Smooth muscle cell (in vitro differentiated cells): ENCODE measurements around the gene HELZ. TPM values are rescaled to one million over a fixed set of nuclear protein-coding genes. Genes with fewer than 3 reads are reported as not detected.
"Not testable (repeated sequence)": the region's sequence is repeated elsewhere in the genome, so short reads cannot be mapped to it uniquely, and the experiment has no call there.

Experiments
- DNase-seq: peaks from one replicate; lab custom pipeline; 2025; ENCODE audit not compliant: unreplicated experiment; lab: John Stamatoyannopoulos, UW
- H2AFZ ChIP-seq: fragments of 200-600 bp; sonication (generic); 2 replicates; pipeline ENCODE4 v1.6.0; 2016; ENCODE audit warnings: antibody characterized with exemption, low read depth, mild to moderate bottlenecking
- H3F3A ChIP-seq: fragments of 200-600 bp; sonication (generic); 2 replicates; pipeline ENCODE4 v1.6.0; 2017; ENCODE audit warnings: antibody characterized with exemption, low read depth
- H3K27ac ChIP-seq: fragments of 200-600 bp; sonication (generic); 2 replicates; pipeline ENCODE4 v1.5.1; 2016; ENCODE audit warnings: low read depth, mild to moderate bottlenecking
- H3K27me3 ChIP-seq: fragments of 200-600 bp; sonication (generic); 2 replicates; pipeline ENCODE4 v1.6.1; 2016; ENCODE audit warnings: low read depth, mild to moderate bottlenecking
- H3K36me3 ChIP-seq: fragments of 200-600 bp; sonication (generic); 2 replicates; pipeline ENCODE4 v1.5.1; 2016; ENCODE audit warnings: low read depth
- H3K4me1 ChIP-seq: fragments of 200-600 bp; sonication (generic); 2 replicates; pipeline ENCODE4 v1.5.1; 2016; ENCODE audit warnings: low read depth
- H3K4me2 ChIP-seq: fragments of 200-600 bp; sonication (generic); 2 replicates; pipeline ENCODE4 v1.6.0; 2016; ENCODE audit warnings: mild to moderate bottlenecking
- H3K4me3 ChIP-seq: fragments of 200-600 bp; sonication (generic); 2 replicates; pipeline ENCODE4 v1.5.1; 2016; ENCODE audit warnings: mild to moderate bottlenecking
- H3K79me2 ChIP-seq: fragments of 200-600 bp; sonication (generic); 2 replicates; pipeline ENCODE4 v1.6.0; 2016; ENCODE audit warnings: low read depth, mild to moderate bottlenecking
- H3K9ac ChIP-seq: fragments of 200-600 bp; sonication (generic); 2 replicates; pipeline ENCODE4 v1.6.0; 2016; ENCODE audit warnings: low read depth
- H3K9me3 ChIP-seq: fragments of 200-600 bp; sonication (generic); replicated peaks from 2 replicates; pipeline ENCODE4 v1.5.1; 2016; ENCODE audit warnings: low read depth
- H4K20me1 ChIP-seq: fragments of 200-600 bp; sonication (generic); 2 replicates; pipeline ENCODE4 v1.6.0; 2016; ENCODE audit warnings: low read depth
- WGBS: methylation state at CpG from one replicate; pipeline ENCODE4 v1.1.7; 2016; ENCODE audit warnings: low lambda C conversion rate; 5-methylcytosine and 5-hydroxymethylcytosine counted together
- polyA plus RNA-seq: library from polyadenylated mRNA; unstranded; fragments of >200 nt; fragmentation: Nextera tagmentation; extraction: Ambion mirVana; gene quantifications from 2 replicates; pipeline ENCODE4 v1.2.1, GENCODE V29; 2016
- total RNA-seq: library from RNA; depleted of rRNA; stranded (reverse); fragments of >200 nt; gene quantifications from 2 replicates; pipeline ENCODE4 v1.2.3, GENCODE V29; 2014
- TF ChIP-seq, protein P1 (sequence below): fragments of 200-600 bp; sonication (generic); IDR thresholded peaks from 2 replicates; pipeline ENCODE4 v1.5.1; 2017; ENCODE audit warnings: borderline replicate concordance, mild to moderate bottlenecking, antibody characterized with exemption; ENCODE audit not compliant: insufficient read depth, poor library complexity, severe bottlenecking

Gene HELZ
- total and polyA plus RNA-seq, 2 experiments from 2014 or later = 18.8 to 34.4 TPM

DNA sequence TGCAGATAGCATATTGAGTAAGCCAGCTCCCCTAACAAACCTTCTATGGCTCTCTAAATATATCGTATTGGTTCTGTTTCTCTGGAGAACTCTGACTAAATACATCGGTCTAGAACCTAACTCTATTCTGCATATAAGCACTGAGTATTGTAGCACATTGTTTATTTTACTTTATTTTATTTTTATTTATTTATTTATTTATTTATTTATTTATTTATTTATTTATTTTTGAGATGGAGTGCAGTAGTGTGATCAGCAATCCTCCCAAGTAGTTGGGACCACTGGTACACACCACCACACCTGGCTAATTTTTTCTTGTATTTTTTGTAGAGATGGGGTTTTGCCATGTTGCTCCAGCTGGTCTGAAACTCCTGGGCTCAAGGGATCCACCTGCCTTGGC lies 28.9 kb upstream of the HELZ start:
- no peaks in the 10 kb centered on the region for H3K9me3 ChIP-seq
- no peak for DNase-seq
- TF ChIP-seq, protein P1, sequence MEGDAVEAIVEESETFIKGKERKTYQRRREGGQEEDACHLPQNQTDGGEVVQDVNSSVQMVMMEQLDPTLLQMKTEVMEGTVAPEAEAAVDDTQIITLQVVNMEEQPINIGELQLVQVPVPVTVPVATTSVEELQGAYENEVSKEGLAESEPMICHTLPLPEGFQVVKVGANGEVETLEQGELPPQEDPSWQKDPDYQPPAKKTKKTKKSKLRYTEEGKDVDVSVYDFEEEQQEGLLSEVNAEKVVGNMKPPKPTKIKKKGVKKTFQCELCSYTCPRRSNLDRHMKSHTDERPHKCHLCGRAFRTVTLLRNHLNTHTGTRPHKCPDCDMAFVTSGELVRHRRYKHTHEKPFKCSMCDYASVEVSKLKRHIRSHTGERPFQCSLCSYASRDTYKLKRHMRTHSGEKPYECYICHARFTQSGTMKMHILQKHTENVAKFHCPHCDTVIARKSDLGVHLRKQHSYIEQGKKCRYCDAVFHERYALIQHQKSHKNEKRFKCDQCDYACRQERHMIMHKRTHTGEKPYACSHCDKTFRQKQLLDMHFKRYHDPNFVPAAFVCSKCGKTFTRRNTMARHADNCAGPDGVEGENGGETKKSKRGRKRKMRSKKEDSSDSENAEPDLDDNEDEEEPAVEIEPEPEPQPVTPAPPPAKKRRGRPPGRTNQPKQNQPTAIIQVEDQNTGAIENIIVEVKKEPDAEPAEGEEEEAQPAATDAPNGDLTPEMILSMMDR = no peak
- H3F3A ChIP-seq = no peaks in the 10 kb centered on the region
- no peaks in the 10 kb centered on the region for H3K79me2 ChIP-seq
- H4K20me1 ChIP-seq = no peaks in the 10 kb centered on the region
- H3K4me1 ChIP-seq = no peaks in the 10 kb centered on the region
- H2AFZ ChIP-seq = no peak overlapping the region
- H3K36me3 ChIP-seq = no peaks in the 10 kb centered on the region
- WGBS = 96% methylated on average over 2 of the region's 2 CpGs
- H3K27ac ChIP-seq = no peak overlapping the region
- no peaks in the 10 kb centered on the region for H3K27me3 ChIP-seq
- no peak overlapping the region for H3K4me2 ChIP-seq
- H3K4me3 ChIP-seq = no peak overlapping the region
- no peak overlapping the region for H3K9ac ChIP-seq

DNA sequence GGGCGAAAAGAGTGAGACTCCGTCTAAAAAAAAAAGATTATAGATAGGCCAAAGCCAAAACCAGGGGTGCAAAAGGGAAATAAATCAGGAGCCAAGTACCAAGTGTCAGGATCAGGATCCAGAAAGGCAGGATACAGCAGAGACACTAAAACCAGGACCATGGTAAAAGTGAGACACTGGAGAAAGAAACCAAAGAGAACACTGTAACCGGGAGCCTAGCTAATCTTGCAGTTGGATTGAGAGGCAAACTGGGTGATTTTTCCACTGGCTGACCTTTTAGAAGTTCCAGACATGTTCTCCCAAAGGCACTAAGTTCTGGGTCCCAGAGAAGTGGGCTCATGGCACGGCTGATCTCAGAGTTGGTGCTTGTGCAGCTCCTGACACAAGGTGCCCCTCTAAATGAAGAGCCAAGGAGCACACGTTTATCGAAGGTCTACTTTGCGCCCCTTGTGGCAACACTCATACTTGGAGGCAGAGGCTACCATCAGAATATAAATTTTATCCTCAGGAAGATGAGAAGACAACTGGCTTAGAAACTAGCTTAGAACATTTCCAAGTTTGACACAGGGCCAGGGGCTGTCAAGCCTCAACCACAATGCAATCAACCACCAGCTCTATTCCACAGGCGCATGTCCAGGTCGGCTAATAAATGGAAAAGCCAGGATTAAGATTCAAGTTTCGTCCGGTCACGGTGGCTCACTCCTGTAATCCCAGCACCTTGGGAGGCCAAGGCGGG lies 27.5 kb upstream of the HELZ start:
- H3K4me3 ChIP-seq = no peak overlapping the region
- no peaks in the 10 kb centered on the region for H3F3A ChIP-seq
- no peaks in the 10 kb centered on the region for H3K9me3 ChIP-seq
- H3K79me2 ChIP-seq = no peaks in the 10 kb centered on the region
- no peak overlapping the region for H3K27ac ChIP-seq
- no peak overlapping the region for H3K4me2 ChIP-seq
- TF ChIP-seq, protein P1 = peak; percentile 14
- no peaks in the 10 kb centered on the region for H3K27me3 ChIP-seq
- WGBS = 79% methylated on average over 13 of the region's 13 CpGs
- H3K9ac ChIP-seq = no peak overlapping the region
- H2AFZ ChIP-seq = no peak overlapping the region
- H3K4me1 ChIP-seq = no peaks in the 10 kb centered on the region
- DNase-seq = no peak
- H4K20me1 ChIP-seq = no peaks in the 10 kb centered on the region
- no peaks in the 10 kb centered on the region for H3K36me3 ChIP-seq

- not testable (repeated sequence) for H3K27me3 ChIP-seq, H3K9ac ChIP-seq, H4K20me1 ChIP-seq, H3K4me1 ChIP-seq, H3K79me2 ChIP-seq, H3K9me3 ChIP-seq, DNase-seq, H3K4me2 ChIP-seq, H2AFZ ChIP-seq, H3K27ac ChIP-seq, H3K36me3 ChIP-seq, H3F3A ChIP-seq, H3K4me3 ChIP-seq
- 90% methylated on average over 2 of the region's 2 CpGs for WGBS
Observed at GRCh38 chr17:67271187-67271586, 26.2 kb upstream of the HELZ start.

DNA sequence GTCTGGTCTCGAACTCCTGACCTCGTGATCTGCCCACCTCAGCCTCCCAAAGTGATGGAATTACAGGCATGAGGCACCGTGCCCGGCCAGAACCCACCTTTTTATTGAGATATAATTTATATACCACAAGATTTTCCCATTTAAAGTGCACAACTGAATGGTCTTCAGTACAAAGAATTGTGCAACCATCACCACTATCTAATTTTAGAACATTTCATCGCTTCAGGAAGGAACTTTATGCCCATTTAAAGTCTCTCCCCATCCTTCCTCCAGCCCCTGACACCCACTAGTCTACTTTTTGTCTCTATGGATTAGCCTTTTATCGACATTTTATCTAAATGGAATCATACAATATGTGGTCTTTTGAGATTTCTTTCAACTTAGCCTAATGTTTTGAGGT lies 25.4 kb upstream of the HELZ start:
- H3K4me2 ChIP-seq = no peak overlapping the region
- H3K9ac ChIP-seq = no peak overlapping the region
- no peaks in the 10 kb centered on the region for H3K79me2 ChIP-seq
- no peak overlapping the region for H3K27ac ChIP-seq
- H3K36me3 ChIP-seq = no peaks in the 10 kb centered on the region
- DNase-seq = no peak
- H4K20me1 ChIP-seq = no peaks in the 10 kb centered on the region
- WGBS = 89% methylated on average over 6 of the region's 6 CpGs
- TF ChIP-seq, protein P1 = no peak
- H3K27me3 ChIP-seq = no peaks in the 10 kb centered on the region
- H2AFZ ChIP-seq = no peak overlapping the region
- H3F3A ChIP-seq = no peaks in the 10 kb centered on the region
- H3K9me3 ChIP-seq = no peaks in the 10 kb centered on the region
- no peaks in the 10 kb centered on the region for H3K4me1 ChIP-seq
- no peak overlapping the region for H3K4me3 ChIP-seq
